Measurements from ENCODE around the gene SLC12A7. TPM values are rescaled to one million over a fixed set of nuclear protein-coding genes. Genes with fewer than 3 reads are reported as not detected.

SLC12A7 gene
- total and polyA plus RNA-seq, 9 of the 15 experiments (the other 6 are each of a cell fraction or from before 2014, with no cell fraction given): 0.01 to 3.1 (median 0.56) TPM

DNA sequence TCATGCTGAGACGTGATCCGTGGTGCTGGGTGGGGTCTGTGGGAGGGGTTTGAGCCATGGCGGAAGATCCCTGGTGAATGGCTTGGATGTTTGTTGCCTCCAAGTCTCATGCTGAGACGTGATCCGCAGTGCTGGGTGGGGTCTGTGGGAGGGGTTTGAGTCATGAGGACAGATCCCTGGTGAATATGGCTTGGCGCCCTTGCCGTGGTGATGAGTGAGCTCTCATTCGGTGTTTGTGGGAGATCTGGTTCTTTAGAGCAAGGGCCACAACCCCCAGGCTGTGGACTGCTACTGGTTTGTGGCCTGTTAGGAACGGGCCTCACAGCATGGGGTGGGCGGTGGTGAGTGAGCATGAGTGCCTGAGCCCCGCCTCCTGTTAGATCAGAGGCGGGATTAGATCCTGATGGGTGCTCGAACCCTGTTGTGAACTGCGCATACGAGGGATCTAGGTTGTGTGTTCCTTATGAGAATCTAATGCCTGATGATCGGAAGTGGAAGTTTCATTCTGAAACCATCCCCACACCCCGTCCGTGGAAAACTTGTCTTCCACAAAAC, 72.1 kb downstream of the SLC12A7 start (continued):
- TF ChIP-seq, protein P1, sequence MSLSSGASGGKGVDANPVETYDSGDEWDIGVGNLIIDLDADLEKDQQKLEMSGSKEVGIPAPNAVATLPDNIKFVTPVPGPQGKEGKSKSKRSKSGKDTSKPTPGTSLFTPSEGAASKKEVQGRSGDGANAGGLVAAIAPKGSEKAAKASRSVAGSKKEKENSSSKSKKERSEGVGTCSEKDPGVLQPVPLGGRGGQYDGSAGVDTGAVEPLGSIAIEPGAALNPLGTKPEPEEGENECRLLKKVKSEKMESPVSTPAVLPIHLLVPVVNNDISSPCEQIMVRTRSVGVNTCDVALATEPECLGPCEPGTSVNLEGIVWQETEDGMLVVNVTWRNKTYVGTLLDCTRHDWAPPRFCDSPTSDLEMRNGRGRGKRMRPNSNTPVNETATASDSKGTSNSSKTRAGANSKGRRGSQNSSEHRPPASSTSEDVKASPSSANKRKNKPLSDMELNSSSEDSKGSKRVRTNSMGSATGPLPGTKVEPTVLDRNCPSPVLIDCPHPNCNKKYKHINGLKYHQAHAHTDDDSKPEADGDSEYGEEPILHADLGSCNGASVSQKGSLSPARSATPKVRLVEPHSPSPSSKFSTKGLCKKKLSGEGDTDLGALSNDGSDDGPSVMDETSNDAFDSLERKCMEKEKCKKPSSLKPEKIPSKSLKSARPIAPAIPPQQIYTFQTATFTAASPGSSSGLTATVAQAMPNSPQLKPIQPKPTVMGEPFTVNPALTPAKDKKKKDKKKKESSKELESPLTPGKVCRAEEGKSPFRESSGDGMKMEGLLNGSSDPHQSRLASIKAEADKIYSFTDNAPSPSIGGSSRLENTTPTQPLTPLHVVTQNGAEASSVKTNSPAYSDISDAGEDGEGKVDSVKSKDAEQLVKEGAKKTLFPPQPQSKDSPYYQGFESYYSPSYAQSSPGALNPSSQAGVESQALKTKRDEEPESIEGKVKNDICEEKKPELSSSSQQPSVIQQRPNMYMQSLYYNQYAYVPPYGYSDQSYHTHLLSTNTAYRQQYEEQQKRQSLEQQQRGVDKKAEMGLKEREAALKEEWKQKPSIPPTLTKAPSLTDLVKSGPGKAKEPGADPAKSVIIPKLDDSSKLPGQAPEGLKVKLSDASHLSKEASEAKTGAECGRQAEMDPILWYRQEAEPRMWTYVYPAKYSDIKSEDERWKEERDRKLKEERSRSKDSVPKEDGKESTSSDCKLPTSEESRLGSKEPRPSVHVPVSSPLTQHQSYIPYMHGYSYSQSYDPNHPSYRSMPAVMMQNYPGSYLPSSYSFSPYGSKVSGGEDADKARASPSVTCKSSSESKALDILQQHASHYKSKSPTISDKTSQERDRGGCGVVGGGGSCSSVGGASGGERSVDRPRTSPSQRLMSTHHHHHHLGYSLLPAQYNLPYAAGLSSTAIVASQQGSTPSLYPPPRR (CRISPR knock-in tag; IDR thresholded peaks at IDR 0.05; ENCODE audit: borderline replicate concordance): no peak
- TF ChIP-seq SREBF2 (CRISPR knock-in tag; IDR thresholded peaks at IDR 0.05) (no peak), CAMTA2 (CRISPR knock-in tag; conservative IDR thresholded peaks at IDR 0.05) (no peak), L3MBTL2 (IDR thresholded peaks at IDR 0.05) (no peak)

DNA sequence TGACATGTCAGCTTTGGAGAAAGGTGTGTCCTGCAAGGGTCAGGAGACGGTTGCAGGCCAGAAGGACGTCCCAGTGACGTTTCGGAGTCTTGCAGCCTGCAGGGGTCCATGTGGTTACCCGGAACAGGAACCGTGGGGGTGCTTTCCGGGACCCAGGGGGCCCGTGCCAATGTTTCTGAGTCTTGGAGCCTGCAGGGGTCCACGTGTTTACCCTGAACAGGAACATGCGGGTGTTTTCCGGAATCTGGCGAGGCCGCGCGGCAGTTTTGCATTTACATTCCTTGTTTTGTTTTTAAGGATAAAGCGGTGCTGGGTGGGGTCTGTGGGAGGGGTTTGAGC, 72.7 kb downstream of the SLC12A7 start:
- H3K27ac ChIP-seq (ENCODE audit: extremely low read depth, low read depth, low read length): no peak overlapping the region
- H3K36me3 ChIP-seq (ENCODE audit: control insufficient read depth, insufficient read depth, low read length): no peaks in the 10 kb centered on the region
- H2AFZ ChIP-seq (ENCODE audit: low read depth, low read length): no peak overlapping the region
- CTCF ChIA-PET (ENCODE audit: low intra/inter-chr PET ratio): no interaction called here
- ATAC-seq: no peak
- H3K27me3 ChIP-seq (ENCODE audit: control insufficient read depth in 2 of 2, insufficient read depth in 2 of 2, low read length in 2 of 2): peaks cover 5 to 36% of the 10 kb centered on the region in 2 experiments; a peak in 4 of 5 replicates
- FAIRE-seq: no peak
- H3K9me1 ChIP-seq (ENCODE audit: control insufficient read depth, insufficient read depth, low read length): no peaks in the 10 kb centered on the region
- H4K20me1 ChIP-seq (replicated peaks; ENCODE audit: control insufficient read depth, insufficient read depth, low read length): no peaks in the 10 kb centered on the region
- peaks cover 0 to 20% of the 10 kb centered on the region in 2 experiments; a peak in 1 of 5 replicates for H3K4me1 ChIP-seq (replicated peaks in 1 of 2; ENCODE audit: control insufficient read depth in 2 of 2, insufficient read depth in 2 of 2, low read length in 2 of 2)
- no peak overlapping the region for H3K4me3 ChIP-seq
- H3K9me3 ChIP-seq (replicated peaks; ENCODE audit: control insufficient read depth, insufficient read depth, low read depth, low read length): no peaks in the 10 kb centered on the region; the same call in 1 of the 2 replicates
- no peak overlapping the region for H3K4me2 ChIP-seq (ENCODE audit: insufficient read depth, low read length)
- no peak for TF ChIP-seq SRF (CRISPR knock-in tag; IDR thresholded peaks at IDR 0.05)
- in situ Hi-C loops (cut with MboI): no loop called here
- no peaks in the 10 kb centered on the region for H3K79me2 ChIP-seq (ENCODE audit: control insufficient read depth, insufficient read depth, low read length)
- BruUV-seq (replicated peaks): no TSS peak
- POLR2A ChIA-PET: no interaction called here
- intact Hi-C loops (cut with micrococcal nuclease): no loop called here
- 39% methylated on average over 16 of the region's 16 CpGs for WGBS (ENCODE audit: insufficient coverage, low coverage, missing lambda C conversion rate)
- no peak overlapping the region for H3K9ac ChIP-seq (ENCODE audit: insufficient read depth in 1 of 2, low read depth in 2 of 2, low read length in 2 of 2)
- DNase-seq (ENCODE audit: extremely low read depth in 1 of 4, low spot score in 3 of 4): no peak

Data from K562 (cell line).